Nephron (organoid): ENCODE measurements around the gene BCS1L.
A peak's percentile ranks its signal among the peaks of the same experiment; 100 is the strongest.

Experiments
- H3K27ac Mint-ChIP-seq, 3 experiments: 2 replicates each; pipeline ENCODE4 v1.8.0; 2020; ENCODE audit warnings: mixed read lengths in 3 of 3, mild to moderate bottlenecking in 2 of 3, moderate library complexity in 1 of 3
- H3K27me3 Mint-ChIP-seq: 2 replicates; pipeline ENCODE4 v1.8.0; 2021; ENCODE audit warnings: low read depth, mild to moderate bottlenecking, moderate library complexity, mixed read lengths
- H3K36me3 Mint-ChIP-seq: 2 replicates; pipeline ENCODE4 v1.8.0; 2020; ENCODE audit warnings: low read depth, mixed read lengths
- H3K4me1 Mint-ChIP-seq: 2 replicates; pipeline ENCODE4 v1.8.0; 2020; ENCODE audit warnings: mixed read lengths
- H3K4me3 Mint-ChIP-seq, 3 experiments: 2 replicates each; pipeline ENCODE4 v1.8.0; 2020; ENCODE audit warnings: mild to moderate bottlenecking in 3 of 3, mixed read lengths in 3 of 3, moderate library complexity in 2 of 3
- H3K9me3 Mint-ChIP-seq: 2 replicates; pipeline ENCODE4 v1.8.0; 2020; ENCODE audit warnings: mixed read lengths
- TF ChIP-seq, protein P1 (sequence below), 3 experiments: fragments of 200-600 bp; sonication (generic); IDR thresholded peaks; one replicate each; pipeline ENCODE4 v1.5.0; 2021; ENCODE audit warnings: antibody characterized with exemption in 3 of 3; ENCODE audit not compliant: unreplicated experiment in 3 of 3

BCS1L gene

DNA sequence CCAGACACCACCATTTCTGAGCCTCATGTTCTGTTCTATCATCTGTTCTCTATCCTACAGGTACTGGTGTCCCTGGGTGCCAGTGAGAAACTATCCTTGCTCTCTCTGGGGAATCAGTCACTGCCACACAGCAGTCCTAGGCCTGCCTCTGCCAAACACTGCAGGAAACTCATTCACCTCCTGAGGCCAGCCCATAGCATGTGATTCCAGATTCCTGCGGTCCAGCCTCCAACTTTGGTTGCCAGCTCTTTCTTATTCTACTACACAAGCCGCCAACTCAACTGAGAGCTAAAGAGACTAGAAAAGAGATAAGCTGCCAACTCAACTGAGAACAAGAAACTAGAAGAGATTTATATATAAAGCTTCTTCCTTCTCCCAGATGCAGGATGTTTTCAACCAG is 42.3 kb downstream of the BCS1L start:
- H3K4me1 Mint-ChIP-seq = no peaks in the 10 kb centered on the region
- peaks cover 30% of the 10 kb centered on the region for H3K36me3 Mint-ChIP-seq
- TF ChIP-seq, protein P1, sequence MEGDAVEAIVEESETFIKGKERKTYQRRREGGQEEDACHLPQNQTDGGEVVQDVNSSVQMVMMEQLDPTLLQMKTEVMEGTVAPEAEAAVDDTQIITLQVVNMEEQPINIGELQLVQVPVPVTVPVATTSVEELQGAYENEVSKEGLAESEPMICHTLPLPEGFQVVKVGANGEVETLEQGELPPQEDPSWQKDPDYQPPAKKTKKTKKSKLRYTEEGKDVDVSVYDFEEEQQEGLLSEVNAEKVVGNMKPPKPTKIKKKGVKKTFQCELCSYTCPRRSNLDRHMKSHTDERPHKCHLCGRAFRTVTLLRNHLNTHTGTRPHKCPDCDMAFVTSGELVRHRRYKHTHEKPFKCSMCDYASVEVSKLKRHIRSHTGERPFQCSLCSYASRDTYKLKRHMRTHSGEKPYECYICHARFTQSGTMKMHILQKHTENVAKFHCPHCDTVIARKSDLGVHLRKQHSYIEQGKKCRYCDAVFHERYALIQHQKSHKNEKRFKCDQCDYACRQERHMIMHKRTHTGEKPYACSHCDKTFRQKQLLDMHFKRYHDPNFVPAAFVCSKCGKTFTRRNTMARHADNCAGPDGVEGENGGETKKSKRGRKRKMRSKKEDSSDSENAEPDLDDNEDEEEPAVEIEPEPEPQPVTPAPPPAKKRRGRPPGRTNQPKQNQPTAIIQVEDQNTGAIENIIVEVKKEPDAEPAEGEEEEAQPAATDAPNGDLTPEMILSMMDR (IDR thresholded peaks at IDR 0.05; ENCODE audit: unreplicated experiment in 3 of 3) = no peak
- no peak overlapping the region for H3K4me3 Mint-ChIP-seq
- H3K27me3 Mint-ChIP-seq = no peaks in the 10 kb centered on the region
- H3K9me3 Mint-ChIP-seq = no peaks in the 10 kb centered on the region
- no peak overlapping the region for H3K27ac Mint-ChIP-seq

DNA sequence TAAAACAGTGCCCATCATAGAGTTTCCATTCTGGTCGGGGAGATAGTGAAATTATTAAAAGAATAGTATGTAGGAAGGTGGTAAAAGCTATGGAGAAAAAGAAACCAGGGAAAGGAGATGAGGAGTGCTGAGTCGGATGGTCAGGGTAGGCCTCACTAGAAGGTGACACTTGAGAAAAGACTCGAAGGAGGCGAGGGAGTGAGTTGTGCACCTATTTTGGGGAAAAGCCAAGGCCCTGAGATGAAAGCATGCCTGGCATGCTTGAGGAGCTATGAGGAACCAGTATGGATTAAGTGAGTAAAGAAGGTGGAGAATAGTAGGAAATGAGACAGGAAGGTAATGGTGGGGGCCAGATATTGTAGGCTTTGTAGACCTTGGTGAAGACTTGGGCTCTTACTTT is 43.9 kb downstream of the BCS1L start:
- Mint-ChIP-seq H3K27ac (no peak overlapping the region), H3K27me3 (no peaks in the 10 kb centered on the region), H3K4me3 (no peak overlapping the region), H3K36me3 (peaks cover 30% of the 10 kb centered on the region), H3K4me1 (no peaks in the 10 kb centered on the region), H3K9me3 (no peaks in the 10 kb centered on the region)
- TF ChIP-seq, protein P1 (IDR thresholded peaks at IDR 0.05; ENCODE audit: unreplicated experiment in 3 of 3) = no peak

DNA sequence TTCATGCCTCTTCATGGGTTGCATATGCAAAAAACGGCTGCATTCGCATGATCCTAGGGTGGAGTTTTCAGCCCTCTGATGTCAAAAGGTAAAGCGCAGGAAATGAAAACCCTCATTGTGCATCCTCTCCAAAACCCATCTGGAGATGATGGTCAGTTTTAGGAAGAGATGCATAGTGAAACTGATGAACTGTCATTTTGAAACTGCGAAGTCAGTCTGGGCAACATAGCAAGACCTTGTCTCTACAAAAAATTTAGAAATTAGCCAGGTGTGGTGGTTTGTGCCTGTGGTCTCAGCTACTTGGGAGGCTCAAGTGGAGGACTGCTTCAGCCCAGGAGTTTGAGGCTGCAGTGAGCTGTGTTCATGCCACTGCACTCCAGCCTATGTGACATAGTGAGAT is 48.6 kb downstream of the BCS1L start:
- TF ChIP-seq, protein P1 (IDR thresholded peaks at IDR 0.05; ENCODE audit: unreplicated experiment in 3 of 3) = no peak
- no peaks in the 10 kb centered on the region for H3K9me3 Mint-ChIP-seq
- no peaks in the 10 kb centered on the region for H3K27me3 Mint-ChIP-seq
- H3K27ac Mint-ChIP-seq = no peak overlapping the region
- H3K4me3 Mint-ChIP-seq = no peak overlapping the region
- peaks cover 5% of the 10 kb centered on the region for H3K4me1 Mint-ChIP-seq
- H3K36me3 Mint-ChIP-seq = peaks cover 6% of the 10 kb centered on the region

DNA sequence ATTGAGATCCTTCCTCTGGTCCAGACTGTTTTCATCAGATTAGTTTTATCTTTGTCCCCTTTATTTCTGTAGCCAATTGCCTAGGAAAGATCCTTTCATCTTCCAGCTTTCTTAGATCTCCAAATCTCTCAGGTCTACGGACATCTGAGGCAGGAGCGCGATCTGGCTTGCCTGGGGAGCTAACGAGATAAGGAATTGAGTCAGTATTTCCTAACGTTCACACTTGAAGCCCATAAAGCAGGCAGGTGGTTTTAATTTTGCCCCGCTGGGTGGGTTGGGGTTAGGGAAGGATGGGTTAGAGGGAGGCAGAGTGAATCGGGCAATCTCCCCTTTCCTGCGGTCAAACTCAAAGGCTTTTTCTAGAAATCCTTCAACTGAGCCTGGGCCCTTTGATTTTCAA is 50.4 kb downstream of the BCS1L start:
- no peak overlapping the region for H3K27ac Mint-ChIP-seq
- no peaks in the 10 kb centered on the region for H3K27me3 Mint-ChIP-seq
- peak overlapping the region; percentile 97 to 99 (median 98) for H3K4me3 Mint-ChIP-seq
- H3K9me3 Mint-ChIP-seq = no peaks in the 10 kb centered on the region
- TF ChIP-seq, protein P1 (IDR thresholded peaks at IDR 0.05; ENCODE audit: unreplicated experiment in 3 of 3) = no peak
- H3K4me1 Mint-ChIP-seq = peaks cover 5% of the 10 kb centered on the region
- no peaks in the 10 kb centered on the region for H3K36me3 Mint-ChIP-seq

DNA sequence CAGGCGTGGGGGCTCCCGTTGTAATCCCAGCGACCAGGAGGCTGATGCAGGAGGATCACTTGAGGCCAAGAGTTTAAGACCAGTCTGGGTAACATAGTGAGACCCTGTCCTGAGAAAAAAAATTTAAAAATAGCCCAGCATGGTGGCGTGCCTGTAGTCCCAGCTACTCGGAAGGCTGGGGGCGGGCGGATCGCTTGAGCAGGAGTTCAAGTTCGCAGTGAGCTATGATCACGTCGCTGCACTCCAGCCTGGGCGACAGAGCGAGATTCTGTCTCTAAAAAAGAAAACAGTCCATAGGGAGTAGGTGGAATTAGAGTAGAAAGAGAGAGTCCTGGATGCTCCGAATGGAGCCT is 50.8 kb downstream of the BCS1L start:
- H3K27ac Mint-ChIP-seq = peak overlapping the region; percentile 52 to 97 (median 87)
- peaks cover 5% of the 10 kb centered on the region for H3K4me1 Mint-ChIP-seq
- H3K9me3 Mint-ChIP-seq = no peaks in the 10 kb centered on the region
- peaks cover 4% of the 10 kb centered on the region for H3K36me3 Mint-ChIP-seq
- H3K27me3 Mint-ChIP-seq = no peaks in the 10 kb centered on the region
- TF ChIP-seq, protein P1 (IDR thresholded peaks at IDR 0.05; ENCODE audit: unreplicated experiment in 3 of 3) = no peak
- peak overlapping the region; percentile 97 to 99 (median 98) for H3K4me3 Mint-ChIP-seq

DNA sequence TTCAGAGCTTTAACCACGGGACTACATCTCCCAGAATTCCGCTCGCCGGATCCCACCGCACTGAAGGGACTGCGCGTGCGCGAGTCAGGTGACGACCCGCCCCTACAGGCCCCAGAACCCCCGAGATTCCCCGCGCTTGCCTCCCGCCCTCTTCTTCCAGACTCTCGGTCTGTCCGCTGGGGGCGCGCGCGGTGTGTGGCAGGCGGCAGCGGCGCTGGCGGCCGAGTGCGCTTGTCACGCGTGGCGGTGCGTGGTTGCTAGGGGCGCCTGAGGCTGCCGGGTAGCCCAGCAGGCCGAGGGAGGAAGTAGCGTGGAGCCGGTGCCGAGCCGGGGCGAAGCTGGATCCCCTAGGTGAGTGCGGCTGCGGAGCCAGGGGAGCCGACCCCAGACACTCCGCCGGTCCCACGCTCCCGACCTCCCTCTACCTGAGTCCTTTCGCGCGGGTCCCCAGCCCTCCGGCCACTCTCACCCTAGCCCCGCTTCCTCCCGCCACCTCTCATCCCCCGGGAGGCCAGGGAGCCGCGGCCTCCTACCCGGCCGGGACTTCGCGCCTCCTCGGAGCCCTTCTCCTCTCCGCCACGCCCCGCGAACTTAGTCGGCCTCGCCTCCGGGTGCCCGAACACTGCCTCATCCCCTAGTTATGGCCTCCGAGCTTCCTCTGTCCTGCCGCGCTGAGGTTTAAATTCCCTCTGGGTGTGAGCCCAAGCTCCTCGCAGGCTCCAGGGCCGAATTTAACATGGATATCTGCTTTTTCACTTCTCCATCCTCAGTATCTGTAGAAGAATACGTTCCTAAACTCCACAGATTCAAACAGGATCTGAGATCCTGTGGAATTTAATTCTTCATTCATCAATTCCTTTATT is 51.4 kb downstream of the BCS1L start, which contains the start of gene TTLL4:
TSS of gene TTLL4 (plus strand) at position 149 of the 863 bp plus-strand sequence. CDS start 26,842 bp downstream, outside the sequence.
- Mint-ChIP-seq H3K27me3 (no peaks in the 10 kb centered on the region), H3K4me3 (peak within 1 kb of the TSS; percentile 97 to 99 (median 98)), H3K36me3 (peaks cover 7% of the 10 kb centered on the region), H3K27ac (peak within 1 kb of the TSS; percentile 87 to 97 (median 94)), H3K4me1 (peaks cover 5% of the 10 kb centered on the region), H3K9me3 (no peaks in the 10 kb centered on the region)
- TF ChIP-seq, protein P1 (IDR thresholded peaks at IDR 0.05; ENCODE audit: unreplicated experiment in 3 of 3) = peak; percentile 85 to 92 (median 86)
